ENCODE measurements around the gene TEX51. TPM values are rescaled to one million over a fixed set of nuclear protein-coding genes. Genes with fewer than 3 reads are reported as not detected.

Gene TEX51
- total and polyA plus RNA-seq, 11 donors, result not detected

- no peak for DNase-seq
- Histone ChIP-seq H3K27me3 (peaks cover 0 to 3% (median 0%) of the 10 kb centered on the region in 9 donors), H3K4me1 (peaks cover 0 to 3% (median 0%) of the 10 kb centered on the region in 12 donors), H3K4me3 (no peak overlapping the region), H3K9me3 (no peaks in the 10 kb centered on the region), H3K27ac (no peak overlapping the region), H3K36me3 (no peaks in the 10 kb centered on the region)
- peak in 3 of 4 donors; percentile 53 to 70 (median 61) for ATAC-seq
- TF ChIP-seq CTCF (IDR thresholded peaks at IDR 0.05), result no peak
- TF ChIP-seq POLR2A (IDR thresholded peaks at IDR 0.05), result no peak
- intact Hi-C loops (cut with DNase I), result no loop called here
- WGBS, 4 donors, result 60 to 72% (median 64%) methylated on average over 6 of the region's 6 CpGs
Measured at GRCh38 chr2:126856403-126856802, 42.3 kb upstream of the TEX51 start.

- no peak for ATAC-seq
Measured at GRCh38 chr2:126857502-126857901, 41.2 kb upstream of the TEX51 start.

GRCh38 chr2:126858013-126858412, 40.7 kb upstream of the TEX51 start:
- intact Hi-C loops (cut with DNase I), result no loop called here
- Histone ChIP-seq H3K27me3 (no peaks in the 10 kb centered on the region), H3K27ac (no peak overlapping the region), H3K9me3 (no peaks in the 10 kb centered on the region), H3K36me3 (no peaks in the 10 kb centered on the region), H3K4me1 (peaks cover 0 to 3% (median 0%) of the 10 kb centered on the region in 12 donors), H3K4me3 (no peak overlapping the region)
- no peak for ATAC-seq
- 57 to 71% (median 66%) methylated on average over 4 of the region's 4 CpGs for WGBS, 4 donors
- DNase-seq, result no peak
- TF ChIP-seq CTCF (IDR thresholded peaks at IDR 0.05), result no peak
- no peak for TF ChIP-seq POLR2A (IDR thresholded peaks at IDR 0.05)

More at GRCh38 chr2:126857502-126857901, 41.2 kb upstream of the TEX51 start:
- 84 to 94% (median 91%) methylated on average over 3 of the region's 3 CpGs for WGBS, 4 donors
- no peak for TF ChIP-seq CTCF (IDR thresholded peaks at IDR 0.05)
- no peak for TF ChIP-seq POLR2A (IDR thresholded peaks at IDR 0.05)
- Histone ChIP-seq H3K27ac (no peak overlapping the region), H3K27me3 (no peaks in the 10 kb centered on the region), H3K4me3 (no peak overlapping the region), H3K9me3 (no peaks in the 10 kb centered on the region), H3K4me1 (peaks cover 0 to 3% (median 0%) of the 10 kb centered on the region in 12 donors), H3K36me3 (no peaks in the 10 kb centered on the region)
- intact Hi-C loops (cut with DNase I), result no loop called here
- no peak for DNase-seq

- ATAC-seq, result no peak
Measured at GRCh38 chr2:126858436-126858835, 40.3 kb upstream of the TEX51 start.

More at GRCh38 chr2:126858436-126858835, 40.3 kb upstream of the TEX51 start:
- Histone ChIP-seq H3K4me3 (no peak overlapping the region), H3K27me3 (peaks cover 0 to under 1% (median 0%) of the 10 kb centered on the region in 9 donors), H3K36me3 (no peaks in the 10 kb centered on the region), H3K4me1 (peaks cover 0 to 3% (median 0%) of the 10 kb centered on the region in 12 donors), H3K9me3 (no peaks in the 10 kb centered on the region), H3K27ac (no peak overlapping the region)
- intact Hi-C loops (cut with DNase I), result no loop called here
- DNase-seq, result no peak
- TF ChIP-seq CTCF (IDR thresholded peaks at IDR 0.05) (no peak), POLR2A (IDR thresholded peaks at IDR 0.05) (no peak)
- 53 to 74% (median 68%) methylated on average over 3 of the region's 3 CpGs for WGBS, 4 donors

Data from heart left ventricle (tissue), 16 donors.